Liver (tissue), 9 donors: ENCODE data around the gene PSMC3. TPM values are rescaled to one million over a fixed set of nuclear protein-coding genes. Genes with fewer than 3 reads are reported as not detected.
A peak's percentile ranks its signal among the peaks of the same experiment; 100 is the strongest.

Source experiments
- DNase-seq: peaks from one replicate; pipeline ENCODE4 v3.0.0-alpha.2; 2017; ENCODE audit warnings: low spot score
- H3K27ac ChIP-seq, 2 donors: one replicate each; pipeline ENCODE4 v1.7.0; 2013; ENCODE audit warnings: inconsistent platforms in 2 of 2, low read length in 2 of 2, control low read depth in 1 of 2, low read depth in 1 of 2, mild to moderate bottlenecking in 1 of 2
- H3K27me3 ChIP-seq, 4 donors: one replicate each; pipeline versions ENCODE4 v1.6.1 to v1.7.0; 2013; ENCODE audit warnings: low read length in 3 of 4, inconsistent platforms in 1 of 4, mild to moderate bottlenecking in 1 of 4, moderate library complexity in 1 of 4; ENCODE audit not compliant: control insufficient read depth in 4 of 4, insufficient read depth in 4 of 4
- H3K36me3 ChIP-seq, 4 donors: one replicate each; pipeline versions ENCODE4 v1.6.1 to v1.7.0; 2013; ENCODE audit warnings: low read length in 3 of 4, mild to moderate bottlenecking in 3 of 4, low read depth in 1 of 4, moderate library complexity in 1 of 4; ENCODE audit not compliant: control insufficient read depth in 4 of 4, insufficient read depth in 3 of 4
- H3K4me1 ChIP-seq, 4 donors: one replicate each; pipeline versions ENCODE4 v1.6.1 to v1.7.0; 2013; ENCODE audit warnings: low read length in 3 of 4, mild to moderate bottlenecking in 3 of 4, moderate library complexity in 1 of 4; ENCODE audit not compliant: control insufficient read depth in 4 of 4, insufficient read depth in 4 of 4
- H3K4me3 ChIP-seq, 3 donors: one replicate each; pipeline versions ENCODE4 v1.6.1 to v1.7.0; 2013; ENCODE audit warnings: low read length in 3 of 3, control low read depth in 1 of 3, low read depth in 1 of 3, mild to moderate bottlenecking in 1 of 3
- H3K9ac ChIP-seq, 2 donors: one replicate each; pipeline ENCODE4 v1.7.0; 2013; ENCODE audit warnings: low read length in 2 of 2, mild to moderate bottlenecking in 2 of 2, moderate library complexity in 2 of 2, control low read depth in 1 of 2, low read depth in 1 of 2
- H3K9me3 ChIP-seq, 4 donors: one replicate each; pipeline versions ENCODE4 v1.6.1 to v1.7.0; 2013; ENCODE audit warnings: low read length in 3 of 4; ENCODE audit not compliant: control insufficient read depth in 4 of 4
- EGR1 ChIP-seq, 2 donors: IDR thresholded peaks; 2 replicates each; pipeline ENCODE4 v1.6.1; 2016 to 2018; ENCODE audit warnings: antibody characterized with exemption in 2 of 2, low read depth in 2 of 2
- FOXA2 ChIP-seq: IDR thresholded peaks from 2 replicates; pipeline ENCODE4 v1.6.1; 2016; ENCODE audit warnings: antibody characterized with exemption
- GABPA ChIP-seq, 2 donors: IDR thresholded peaks in 1 of 2; conservative IDR thresholded peaks in 1 of 2; 2 replicates each; pipeline ENCODE4 v1.6.1; 2016; ENCODE audit warnings: antibody characterized with exemption in 2 of 2, mild to moderate bottlenecking in 1 of 2, moderate library complexity in 1 of 2
- HNF4G ChIP-seq: IDR thresholded peaks from 2 replicates; pipeline ENCODE4 v1.6.1; 2016; ENCODE audit warnings: antibody characterized with exemption
- JUND ChIP-seq, 2 donors: IDR thresholded peaks; 2 replicates each; pipeline ENCODE4 v1.6.1; 2016; ENCODE audit warnings: antibody characterized with exemption in 2 of 2
- NR2F2 ChIP-seq: IDR thresholded peaks from 2 replicates; pipeline ENCODE4 v1.6.1; 2016; ENCODE audit warnings: antibody characterized with exemption
- RAD21 ChIP-seq, 2 donors: IDR thresholded peaks; 2 replicates each; pipeline ENCODE4 v1.6.1; 2016; ENCODE audit warnings: antibody characterized with exemption in 2 of 2, mild to moderate bottlenecking in 2 of 2
- SP1 ChIP-seq: IDR thresholded peaks from 2 replicates; pipeline ENCODE4 v1.6.1; 2018; ENCODE audit warnings: antibody characterized with exemption, mild to moderate bottlenecking
- TAF1 ChIP-seq: conservative IDR thresholded peaks from 2 replicates; pipeline ENCODE4 v1.6.1; 2016; ENCODE audit warnings: antibody characterized with exemption, mild to moderate bottlenecking
- YY1 ChIP-seq: IDR thresholded peaks from 2 replicates; pipeline ENCODE4 v1.6.1; 2016; ENCODE audit warnings: antibody characterized with exemption, mild to moderate bottlenecking
- WGBS: extraction: QIAGEN DNeasy Blood & Tissue Kit; methylation state at CpG from one replicate; pipeline ENCODE4 v1.1.7; 2013; 5-methylcytosine and 5-hydroxymethylcytosine counted together
- polyA plus RNA-seq, 2 donors: library from polyadenylated mRNA; stranded (reverse) in 1 of 2; unstranded in 1 of 2; fragments of 200-250 nt in 1 of 2; fragments of >200 nt in 1 of 2; fragmentation: Nextera tagmentation in 1 of 2; extraction: Ambion mirVana in 1 of 2; gene quantifications; one replicate each; pipeline versions ENCODE4 v1.2.1 to v1.2.3, GENCODE V29; 2013 to 2015
- total RNA-seq, 2 donors: library from RNA; depleted of rRNA; stranded (reverse); fragments of >200 nt; gene quantifications; one replicate each; pipeline ENCODE4 v1.2.3, GENCODE V29; 2014
- TF ChIP-seq, protein P1 (sequence below): IDR thresholded peaks from 2 replicates; pipeline ENCODE4 v1.6.1; 2016; ENCODE audit warnings: antibody characterized with exemption
- TF ChIP-seq, protein P2 (sequence below): IDR thresholded peaks from 2 replicates; pipeline ENCODE4 v1.6.1; 2016; ENCODE audit warnings: antibody characterized with exemption, mild to moderate bottlenecking
- TF ChIP-seq, protein P3 (sequence below): fragments of 150-350 bp; IDR thresholded peaks from 2 replicates; pipeline ENCODE4 v1.5.1; 2017; ENCODE audit warnings: improper control_type of control experiment, low read depth, low read length; ENCODE audit not compliant: missing input control
- TF ChIP-seq, protein P4 (sequence below): IDR thresholded peaks from 2 replicates; pipeline ENCODE4 v1.6.1; 2016; ENCODE audit warnings: antibody characterized with exemption
- TF ChIP-seq, protein P5 (sequence below): IDR thresholded peaks from 2 replicates; pipeline ENCODE4 v1.6.1; 2016; ENCODE audit warnings: antibody characterized with exemption
- donor health status: healthy.
- donor health status: healthy.
- donor health status: healthy.
- donor health status: healthy.
- donor health status: healthy.

PSMC3 gene
- total and polyA plus RNA-seq, 4 donors, result 58.0 to 110 (median 103) TPM

DNA sequence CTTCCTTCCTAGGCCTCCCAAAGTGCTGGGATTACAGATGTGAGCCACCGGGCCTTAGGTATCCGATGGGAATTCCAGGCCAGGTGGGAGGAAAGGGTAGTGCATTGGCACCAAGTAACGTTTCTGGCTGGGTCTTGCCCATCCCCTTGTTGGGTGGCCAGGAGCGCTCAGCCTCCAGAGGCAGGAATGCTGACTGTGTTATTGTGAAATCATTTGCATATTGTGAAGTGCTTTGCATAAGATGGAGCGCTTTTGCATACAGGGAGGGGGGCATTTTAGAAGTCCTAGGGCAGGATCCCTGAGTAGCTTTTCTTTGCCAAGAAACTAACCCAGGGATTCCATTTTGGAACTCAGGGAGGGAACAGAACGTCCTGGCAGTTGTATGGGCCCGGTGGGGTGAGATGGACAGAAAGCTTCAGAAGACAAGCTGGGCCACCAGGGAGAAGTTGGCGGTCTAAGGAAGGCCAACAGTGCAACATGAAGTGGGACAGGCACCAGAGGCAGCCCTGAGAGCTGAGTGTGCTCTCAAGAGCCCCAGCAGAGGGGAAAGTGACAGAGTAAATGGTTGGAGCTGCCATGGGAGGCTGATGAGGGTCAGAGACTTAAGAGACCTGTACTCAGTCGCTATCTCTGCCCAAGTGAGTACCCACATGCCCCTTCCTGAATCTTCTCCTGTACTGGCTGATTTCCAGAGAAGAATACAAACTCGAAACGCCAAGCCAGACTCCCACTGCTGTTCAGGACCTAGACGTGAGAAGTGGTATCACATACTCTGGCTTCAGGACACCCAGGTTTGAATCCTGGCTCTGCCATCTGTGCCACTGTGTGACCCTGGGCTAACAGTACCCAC is 19.1 kb downstream of the PSMC3 start:
- Histone ChIP-seq H3K27me3 (no peaks in the 10 kb centered on the region), H3K4me3 (peak overlapping the region; percentile 55 to 88 (median 86)), H3K9me3 (no peaks in the 10 kb centered on the region), H3K4me1 (peaks cover 0 to 18% (median 15%) of the 10 kb centered on the region in 4 donors), H3K9ac (peak overlapping the region; percentile 79 to 97), H3K36me3 (peaks cover 0 to 4% (median 1%) of the 10 kb centered on the region in 4 donors), H3K27ac (peak overlapping the region; percentile 77 to 99)
- TF ChIP-seq YY1 (no peak), NR2F2 (no peak), FOXA2 (no peak), HNF4G (no peak), GABPA (IDR thresholded peaks at IDR 0.05 in 1 of 2, conservative IDR thresholded peaks at IDR 0.05 in 1 of 2) (no peak), JUND (IDR thresholded peaks at IDR 0.05) (no peak), TAF1 (no peak), EGR1 (IDR thresholded peaks at IDR 0.05; ENCODE audit: low read depth in 2 of 2) (no peak), RAD21 (IDR thresholded peaks at IDR 0.05) (no peak), SP1 (no peak)
- TF ChIP-seq, protein P1, sequence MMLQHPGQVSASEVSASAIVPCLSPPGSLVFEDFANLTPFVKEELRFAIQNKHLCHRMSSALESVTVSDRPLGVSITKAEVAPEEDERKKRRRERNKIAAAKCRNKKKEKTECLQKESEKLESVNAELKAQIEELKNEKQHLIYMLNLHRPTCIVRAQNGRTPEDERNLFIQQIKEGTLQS, result no peak
- TF ChIP-seq, protein P2, sequence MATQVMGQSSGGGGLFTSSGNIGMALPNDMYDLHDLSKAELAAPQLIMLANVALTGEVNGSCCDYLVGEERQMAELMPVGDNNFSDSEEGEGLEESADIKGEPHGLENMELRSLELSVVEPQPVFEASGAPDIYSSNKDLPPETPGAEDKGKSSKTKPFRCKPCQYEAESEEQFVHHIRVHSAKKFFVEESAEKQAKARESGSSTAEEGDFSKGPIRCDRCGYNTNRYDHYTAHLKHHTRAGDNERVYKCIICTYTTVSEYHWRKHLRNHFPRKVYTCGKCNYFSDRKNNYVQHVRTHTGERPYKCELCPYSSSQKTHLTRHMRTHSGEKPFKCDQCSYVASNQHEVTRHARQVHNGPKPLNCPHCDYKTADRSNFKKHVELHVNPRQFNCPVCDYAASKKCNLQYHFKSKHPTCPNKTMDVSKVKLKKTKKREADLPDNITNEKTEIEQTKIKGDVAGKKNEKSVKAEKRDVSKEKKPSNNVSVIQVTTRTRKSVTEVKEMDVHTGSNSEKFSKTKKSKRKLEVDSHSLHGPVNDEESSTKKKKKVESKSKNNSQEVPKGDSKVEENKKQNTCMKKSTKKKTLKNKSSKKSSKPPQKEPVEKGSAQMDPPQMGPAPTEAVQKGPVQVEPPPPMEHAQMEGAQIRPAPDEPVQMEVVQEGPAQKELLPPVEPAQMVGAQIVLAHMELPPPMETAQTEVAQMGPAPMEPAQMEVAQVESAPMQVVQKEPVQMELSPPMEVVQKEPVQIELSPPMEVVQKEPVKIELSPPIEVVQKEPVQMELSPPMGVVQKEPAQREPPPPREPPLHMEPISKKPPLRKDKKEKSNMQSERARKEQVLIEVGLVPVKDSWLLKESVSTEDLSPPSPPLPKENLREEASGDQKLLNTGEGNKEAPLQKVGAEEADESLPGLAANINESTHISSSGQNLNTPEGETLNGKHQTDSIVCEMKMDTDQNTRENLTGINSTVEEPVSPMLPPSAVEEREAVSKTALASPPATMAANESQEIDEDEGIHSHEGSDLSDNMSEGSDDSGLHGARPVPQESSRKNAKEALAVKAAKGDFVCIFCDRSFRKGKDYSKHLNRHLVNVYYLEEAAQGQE, result no peak
- TF ChIP-seq, protein P3, sequence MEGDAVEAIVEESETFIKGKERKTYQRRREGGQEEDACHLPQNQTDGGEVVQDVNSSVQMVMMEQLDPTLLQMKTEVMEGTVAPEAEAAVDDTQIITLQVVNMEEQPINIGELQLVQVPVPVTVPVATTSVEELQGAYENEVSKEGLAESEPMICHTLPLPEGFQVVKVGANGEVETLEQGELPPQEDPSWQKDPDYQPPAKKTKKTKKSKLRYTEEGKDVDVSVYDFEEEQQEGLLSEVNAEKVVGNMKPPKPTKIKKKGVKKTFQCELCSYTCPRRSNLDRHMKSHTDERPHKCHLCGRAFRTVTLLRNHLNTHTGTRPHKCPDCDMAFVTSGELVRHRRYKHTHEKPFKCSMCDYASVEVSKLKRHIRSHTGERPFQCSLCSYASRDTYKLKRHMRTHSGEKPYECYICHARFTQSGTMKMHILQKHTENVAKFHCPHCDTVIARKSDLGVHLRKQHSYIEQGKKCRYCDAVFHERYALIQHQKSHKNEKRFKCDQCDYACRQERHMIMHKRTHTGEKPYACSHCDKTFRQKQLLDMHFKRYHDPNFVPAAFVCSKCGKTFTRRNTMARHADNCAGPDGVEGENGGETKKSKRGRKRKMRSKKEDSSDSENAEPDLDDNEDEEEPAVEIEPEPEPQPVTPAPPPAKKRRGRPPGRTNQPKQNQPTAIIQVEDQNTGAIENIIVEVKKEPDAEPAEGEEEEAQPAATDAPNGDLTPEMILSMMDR, result no peak
- TF ChIP-seq, protein P4, sequence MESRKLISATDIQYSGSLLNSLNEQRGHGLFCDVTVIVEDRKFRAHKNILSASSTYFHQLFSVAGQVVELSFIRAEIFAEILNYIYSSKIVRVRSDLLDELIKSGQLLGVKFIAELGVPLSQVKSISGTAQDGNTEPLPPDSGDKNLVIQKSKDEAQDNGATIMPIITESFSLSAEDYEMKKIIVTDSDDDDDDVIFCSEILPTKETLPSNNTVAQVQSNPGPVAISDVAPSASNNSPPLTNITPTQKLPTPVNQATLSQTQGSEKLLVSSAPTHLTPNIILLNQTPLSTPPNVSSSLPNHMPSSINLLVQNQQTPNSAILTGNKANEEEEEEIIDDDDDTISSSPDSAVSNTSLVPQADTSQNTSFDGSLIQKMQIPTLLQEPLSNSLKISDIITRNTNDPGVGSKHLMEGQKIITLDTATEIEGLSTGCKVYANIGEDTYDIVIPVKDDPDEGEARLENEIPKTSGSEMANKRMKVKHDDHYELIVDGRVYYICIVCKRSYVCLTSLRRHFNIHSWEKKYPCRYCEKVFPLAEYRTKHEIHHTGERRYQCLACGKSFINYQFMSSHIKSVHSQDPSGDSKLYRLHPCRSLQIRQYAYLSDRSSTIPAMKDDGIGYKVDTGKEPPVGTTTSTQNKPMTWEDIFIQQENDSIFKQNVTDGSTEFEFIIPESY, result no peak
- TF ChIP-seq, protein P5, sequence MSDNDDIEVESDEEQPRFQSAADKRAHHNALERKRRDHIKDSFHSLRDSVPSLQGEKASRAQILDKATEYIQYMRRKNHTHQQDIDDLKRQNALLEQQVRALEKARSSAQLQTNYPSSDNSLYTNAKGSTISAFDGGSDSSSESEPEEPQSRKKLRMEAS, result no peak
- 67% methylated on average over 12 of the region's 12 CpGs for WGBS
- peak; percentile 33 for DNase-seq
